A549 (cell line): Measurements from ENCODE around the gene C19orf53. TPM values are rescaled to one million over a fixed set of nuclear protein-coding genes. Genes with fewer than 3 reads are reported as not detected.

Experiments used
- ATAC-seq, 2 experiments: fragments of 200-7000 bp in 1 of 2; fragments of >200 bp in 1 of 2; cut with Nextera tagmentation in 1 of 2; cut with Tn5 transposase in 1 of 2; 3 replicates each; pipeline versions ENCODE4 v1.8.0 to v1.9.1; 2018 to 2020; ENCODE audit warnings: mild to moderate bottlenecking in 1 of 2, moderate library complexity in 1 of 2
- CTCF ChIA-PET: fragments of 300-600 bp; sonication (Branson Sonifier 250); formaldehyde crosslinking; extraction: SDS; loops from one replicate; lab custom pipeline; 2021; ENCODE audit warnings: antibody characterized with exemption, inconsistent platforms; lab: Yijun Ruan, JAX
- POLR2A ChIA-PET: fragments of 350-600 bp; formaldehyde crosslinking; extraction: SDS; loops from one replicate; lab custom pipeline; 2021; ENCODE audit warnings: antibody characterized with exemption, inconsistent platforms; lab: Yijun Ruan, JAX
- DNase-seq, 2 experiments: peaks; one replicate each; pipeline versions ENCODE4 v3.0.0 to v3.0.0-alpha.2; 2011 to 2016; ENCODE audit warnings: low read depth in 1 of 2, low spot score in 1 of 2
- FAIRE-seq: peaks from 2 replicates; lab custom pipeline; 2011; peaks lifted over from hg19 to GRCh38; lab: Jason Lieb, UNC
- H3K27ac ChIP-seq, 2 experiments: fragments of >200 bp; sonication (Bioruptor Twin); formaldehyde crosslinking; 3 replicates each; pipeline ENCODE4 v1.5.1; 2016 to 2017
- H3K4me1 ChIP-seq: fragments of >200 bp; sonication (Bioruptor Twin); formaldehyde crosslinking; 3 replicates; pipeline ENCODE4 v1.6.1; 2016
- H3K4me2 ChIP-seq: fragments of >200 bp; sonication (Bioruptor Twin); formaldehyde crosslinking; 3 replicates; pipeline ENCODE4 v1.6.1; 2016
- H3K4me3 ChIP-seq: fragments of >200 bp; sonication (Bioruptor Twin); formaldehyde crosslinking; 3 replicates; pipeline ENCODE4 v1.5.1; 2016
- H3K9me3 ChIP-seq: fragments of >200 bp; sonication (Bioruptor Twin); formaldehyde crosslinking; 3 replicates; pipeline ENCODE4 v1.6.1; 2016
- ATOH8 ChIP-seq: fragments of 250-450 bp; sonication (Bioruptor Pico); IDR thresholded peaks from 2 replicates; pipeline ENCODE4 v1.5.0; 2020; ENCODE audit warnings: low read depth, mild to moderate bottlenecking, moderate library complexity
- BHLHE40 ChIP-seq: IDR thresholded peaks from 2 replicates; pipeline ENCODE4 v1.6.1; 2012; ENCODE audit warnings: low read depth, low read length, inconsistent platforms
- CBX8 ChIP-seq: fragments of 200-600 bp; sonication (generic); IDR thresholded peaks from 2 replicates; pipeline ENCODE4 v1.6.1; 2016
- CEBPB ChIP-seq, 2 experiments: fragments of >200 bp in 1 of 2; sonication (Bioruptor Twin) in 1 of 2; formaldehyde crosslinking in 1 of 2; IDR thresholded peaks; 2 replicates each; pipeline ENCODE4 v1.6.1; 2012 to 2016
- CTCF ChIP-seq: fragments of >200 bp; sonication (Bioruptor Twin); formaldehyde crosslinking; IDR thresholded peaks from 3 replicates; pipeline ENCODE4 v1.5.1; 2016
- EHF ChIP-seq: fragments of 250-450 bp; sonication (Bioruptor Pico); IDR thresholded peaks from 2 replicates; pipeline ENCODE4 v1.5.0; 2020; ENCODE audit warnings: mild to moderate bottlenecking
- EHMT2 ChIP-seq: fragments of 200-600 bp; sonication (generic); IDR thresholded peaks from 2 replicates; pipeline ENCODE4 v1.6.1; 2016; ENCODE audit warnings: antibody characterized with exemption, low read depth, mild to moderate bottlenecking, moderate library complexity
- FOSB ChIP-seq: fragments of 250-450 bp; sonication (Bioruptor Pico); IDR thresholded peaks from 2 replicates; pipeline ENCODE4 v1.5.0; 2020; ENCODE audit warnings: mild to moderate bottlenecking, moderate library complexity
- FOXS1 ChIP-seq: fragments of 250-450 bp; sonication (Bioruptor Pico); IDR thresholded peaks from 2 replicates; pipeline ENCODE4 v1.5.0; 2020; ENCODE audit warnings: mild to moderate bottlenecking, moderate library complexity
- HES2 ChIP-seq: fragments of >200 bp; sonication (Bioruptor Twin); formaldehyde crosslinking; IDR thresholded peaks from 2 replicates; pipeline ENCODE4 v1.6.1; 2016
- HEYL ChIP-seq: fragments of 250-450 bp; sonication (Bioruptor Pico); IDR thresholded peaks from 2 replicates; pipeline ENCODE4 v1.8.0; 2021; ENCODE audit warnings: mild to moderate bottlenecking, moderate library complexity
- JUN ChIP-seq, 2 experiments: fragments of >200 bp; sonication (Bioruptor Twin); formaldehyde crosslinking; IDR thresholded peaks; 2 replicates in 1 of 2; 3 replicates in 1 of 2; pipeline ENCODE4 v1.6.1; 2016 to 2017
- JUNB ChIP-seq: fragments of >200 bp; sonication (Bioruptor Twin); formaldehyde crosslinking; IDR thresholded peaks from 2 replicates; pipeline ENCODE4 v1.6.1; 2016
- MAX ChIP-seq: IDR thresholded peaks from 2 replicates; pipeline ENCODE4 v1.6.1; 2012
- NFE2L2 ChIP-seq: fragments of 150-350 bp; conservative IDR thresholded peaks from 2 replicates; pipeline ENCODE4 v1.6.1; 2014; ENCODE audit warnings: low read length
- POLR2AphosphoS2 ChIP-seq: conservative IDR thresholded peaks from 2 replicates; pipeline ENCODE4 v1.6.1; 2012; ENCODE audit warnings: low read length, improper control_type of control experiment, inconsistent platforms
- RCOR1 ChIP-seq: fragments of 150-350 bp; IDR thresholded peaks from 2 replicates; pipeline ENCODE4 v1.6.1; 2014; ENCODE audit warnings: antibody characterized with exemption, low read length, low read depth
- TFCP2L1 ChIP-seq: fragments of 250-450 bp; sonication (Bioruptor Pico); IDR thresholded peaks from 2 replicates; pipeline ENCODE4 v1.5.0; 2021; ENCODE audit warnings: mild to moderate bottlenecking
- TP53 ChIP-seq: fragments of 250-450 bp; sonication (Bioruptor Pico); IDR thresholded peaks from 2 replicates; pipeline ENCODE4 v1.5.0; 2021; ENCODE audit warnings: mild to moderate bottlenecking, moderate library complexity
- ZC3H11A ChIP-seq: fragments of 450-650 bp; IDR thresholded peaks from 2 replicates; pipeline ENCODE4 v1.6.1; 2014; ENCODE audit warnings: antibody characterized with exemption, mild to moderate bottlenecking
- WGBS: methylation state at CpG from one replicate; pipeline ENCODE4 v1.1.6; 2017; ENCODE audit errors: missing lambda C conversion rate; 5-methylcytosine and 5-hydroxymethylcytosine counted together
- polyA plus RNA-seq, 4 experiments: library from polyadenylated mRNA; depleted of rRNA in 3 of 4; stranded (reverse); fragments of >200 nt; fragmentation: RNase III in 1 of 4; extraction: RNeasy Plus Mini Kit Qiagen cat#74134 plus additional on column Dnase treatment in 1 of 4; gene quantifications; 2 replicates in 3 of 4; 3 replicates in 1 of 4; pipeline ENCODE4 v1.2.3, GENCODE V29; 2011 to 2017
- TF ChIP-seq, protein P1 (sequence below): fragments of 250-450 bp; sonication (Bioruptor Pico); IDR thresholded peaks from 2 replicates; pipeline ENCODE4 v1.5.0; 2021; ENCODE audit warnings: mild to moderate bottlenecking, moderate library complexity, borderline replicate concordance

C19orf53 gene
- polyA plus RNA-seq, 2 of the 4 experiments (the other 2 are of a cell fraction): 105 to 143 TPM

DNA sequence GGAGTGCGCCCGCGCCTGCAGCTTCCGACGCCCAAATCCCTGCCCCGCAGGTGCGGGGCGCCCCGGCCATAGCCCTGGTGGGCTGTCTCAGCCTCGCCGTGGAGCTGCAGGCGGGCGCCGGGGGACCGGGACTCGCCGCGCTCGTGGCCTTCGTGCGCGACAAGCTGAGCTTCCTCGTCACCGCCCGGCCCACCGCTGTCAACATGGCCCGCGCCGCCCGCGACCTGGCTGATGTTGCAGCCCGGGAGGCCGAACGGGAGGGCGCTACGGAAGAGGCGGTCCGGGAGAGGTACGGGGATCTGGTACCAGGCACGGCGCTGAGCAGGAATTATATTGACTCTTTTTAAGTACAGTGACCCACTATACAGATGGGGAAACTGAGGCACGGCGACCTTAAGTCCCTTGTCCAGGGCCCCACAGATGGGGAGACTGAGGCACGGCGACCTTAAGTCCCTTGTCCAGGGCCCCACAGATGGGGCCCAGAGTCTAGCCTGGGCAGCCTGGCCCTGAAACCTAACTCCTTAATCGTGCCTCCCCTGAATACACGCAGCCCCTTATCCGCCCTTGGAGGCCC lies 9.3 kb upstream of the C19orf53 start:
- peak overlapping the region; percentile 75 for H3K4me3 ChIP-seq
- H3K4me2 ChIP-seq: peak overlapping the region; percentile 82
- no peak for FAIRE-seq

DNA sequence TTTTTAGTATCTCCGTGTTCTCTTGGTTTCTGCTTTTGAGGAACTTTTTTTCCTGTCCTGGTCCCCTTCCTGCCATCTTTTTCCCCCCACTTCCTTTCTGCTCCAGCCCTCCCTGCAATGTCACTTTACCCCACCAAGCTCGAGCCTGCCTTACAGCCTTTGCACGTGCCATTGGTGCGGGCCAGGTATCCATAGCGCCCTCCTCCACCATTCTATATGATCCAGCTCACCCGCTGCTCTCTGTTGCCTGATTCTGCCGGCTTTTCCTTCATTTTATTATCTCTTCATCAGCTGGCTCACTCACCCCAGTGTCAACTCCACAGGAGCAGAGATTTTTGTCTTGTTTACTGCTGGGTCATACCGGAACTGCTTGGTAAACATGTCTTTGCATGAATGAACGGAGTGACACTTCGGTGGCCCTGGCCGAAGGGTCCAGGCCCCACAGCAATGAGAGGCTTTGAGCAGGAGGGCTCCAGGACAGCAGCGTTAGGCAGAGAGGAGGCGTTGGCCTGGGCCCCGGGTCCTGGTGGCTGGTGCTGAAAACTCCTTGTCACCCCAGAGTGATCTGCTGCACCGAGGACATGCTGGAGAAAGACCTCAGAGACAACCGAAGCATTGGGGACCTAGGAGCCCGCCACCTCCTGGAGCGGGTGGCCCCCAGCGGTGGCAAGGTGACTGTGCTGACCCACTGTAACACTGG lies 8.7 kb upstream of the C19orf53 start:
- no peak for DNase-seq
- H3K4me2 ChIP-seq: peak overlapping the region; percentile 82
- WGBS: 51% methylated on average over 13 of the region's 19 CpGs
- peaks cover 7% of the 10 kb centered on the region; the same call in 1 of the 3 replicates for H3K4me1 ChIP-seq
- no peak for TF ChIP-seq CEBPB (IDR thresholded peaks at IDR 0.05)
- TF ChIP-seq BHLHE40: 0 out of 2 replicates have a peak, but pooled peaks have one; percentile 19
- no peak for TF ChIP-seq RCOR1
- TF ChIP-seq JUN (IDR thresholded peaks at IDR 0.05): no peak
- no peak for TF ChIP-seq JUNB
- no peak for TF ChIP-seq CTCF
- 0 out of 2 replicates have a peak, but pooled peaks have one; percentile 20 for TF ChIP-seq MAX
- TF ChIP-seq, protein P1, sequence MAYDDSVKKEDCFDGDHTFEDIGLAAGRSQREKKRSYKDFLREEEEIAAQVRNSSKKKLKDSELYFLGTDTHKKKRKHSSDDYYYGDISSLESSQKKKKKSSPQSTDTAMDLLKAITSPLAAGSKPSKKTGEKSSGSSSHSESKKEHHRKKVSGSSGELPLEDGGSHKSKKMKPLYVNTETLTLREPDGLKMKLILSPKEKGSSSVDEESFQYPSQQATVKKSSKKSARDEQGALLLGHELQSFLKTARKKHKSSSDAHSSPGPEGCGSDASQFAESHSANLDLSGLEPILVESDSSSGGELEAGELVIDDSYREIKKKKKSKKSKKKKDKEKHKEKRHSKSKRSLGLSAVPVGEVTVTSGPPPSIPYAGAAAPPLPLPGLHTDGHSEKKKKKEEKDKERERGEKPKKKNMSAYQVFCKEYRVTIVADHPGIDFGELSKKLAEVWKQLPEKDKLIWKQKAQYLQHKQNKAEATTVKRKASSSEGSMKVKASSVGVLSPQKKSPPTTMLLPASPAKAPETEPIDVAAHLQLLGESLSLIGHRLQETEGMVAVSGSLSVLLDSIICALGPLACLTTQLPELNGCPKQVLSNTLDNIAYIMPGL: no peak
- TF ChIP-seq FOXS1 (CRISPR knock-in tag): no peak
- TF ChIP-seq HES2: no peak
- peak overlapping the region; percentile 75 for H3K4me3 ChIP-seq
- H3K27ac ChIP-seq: peak overlapping the region in 1 of 2 experiments; percentile 97; a peak in 3 of 6 replicates
- H3K9me3 ChIP-seq: no peaks in the 10 kb centered on the region
- peak; percentile 20 to 24; a peak in 3 of 6 replicates for ATAC-seq
- FAIRE-seq: no peak
- POLR2A ChIA-PET: no interaction called here
- CTCF ChIA-PET: no interaction called here

More for the DNA sequence above, 9.3 kb upstream of the C19orf53 start:
- ChIA-PET CTCF (no interaction called here), POLR2A (no interaction called here)
- ATAC-seq (peak; percentile 48 to 54; a peak in 4 of 6 replicates), DNase-seq (no peak)
- 28% methylated on average over 5 of the region's 48 CpGs for WGBS
- Histone ChIP-seq H3K4me1 (peaks cover 7% of the 10 kb centered on the region; the same call in 1 of the 3 replicates), H3K27ac (peak overlapping the region; percentile 92 to 97), H3K9me3 (no peaks in the 10 kb centered on the region)
- TF ChIP-seq CBX8: no peak
- no peak for TF ChIP-seq NFE2L2
- TF ChIP-seq JUNB: no peak
- TF ChIP-seq ATOH8 (CRISPR knock-in tag): no peak
- no peak for TF ChIP-seq ZC3H11A
- no peak for TF ChIP-seq EHF (CRISPR knock-in tag)
- TF ChIP-seq TFCP2L1: no peak
- TF ChIP-seq TP53: no peak
- no peak for TF ChIP-seq HEYL (CRISPR knock-in tag)
- no peak for TF ChIP-seq EHMT2
- no peak for TF ChIP-seq POLR2AphosphoS2
- no peak for TF ChIP-seq MAX
- no peak for TF ChIP-seq FOSB (CRISPR knock-in tag)
